GM12873 (cell line): ENCODE results near the gene MROH8.

ENCODE experiments used
- CTCF ChIP-seq: IDR thresholded peaks from 2 replicates; pipeline ENCODE4 v1.5.1; 2012; ENCODE audit warnings: low read depth, mild to moderate bottlenecking, moderate library complexity, low read length, control low read depth; ENCODE audit not compliant: insufficient read depth; ENCODE audit errors: missing control alignments

MROH8 gene

GRCh38 chr20:37131486-37131885 is 47.9 kb downstream of the MROH8 start:
- no peak for TF ChIP-seq CTCF

GRCh38 chr20:37128803-37129202 is 50.5 kb downstream of the MROH8 start:
- TF ChIP-seq CTCF: no peak

- no peak for TF ChIP-seq CTCF
Measured at GRCh38 chr20:37123441-37123840, 55.9 kb downstream of the MROH8 start.

- no peak for TF ChIP-seq CTCF
Measured at GRCh38 chr20:37120497-37120896, 58.9 kb downstream of the MROH8 start.

GRCh38 chr20:37119356-37120036 is 59.9 kb downstream of the MROH8 start:
- no peak for TF ChIP-seq CTCF

- no peak for TF ChIP-seq CTCF
Measured at GRCh38 chr20:37114012-37114411, 65.3 kb downstream of the MROH8 start.

- no peak for TF ChIP-seq CTCF
Measured at GRCh38 chr20:37111926-37112455, 67.4 kb downstream of the MROH8 start.
